COLO668 (cell line): ENCODE measurements around the gene MCC.

Experiments
- DNase-seq: peaks from one replicate; lab custom pipeline; 2025; ENCODE audit not compliant: unreplicated experiment; lab: John Stamatoyannopoulos, UW

MCC gene

GRCh38 chr5:113487781-113488644 is at the start of gene MCC:
MCC (minus strand) TSS chr5:113488453.
- DNase-seq = peak; percentile 72

- no peak for DNase-seq
These were observed 43.4 kb upstream of the MCC start for GRCh38 chr5:113531481-113532159.

- DNase-seq = no peak
These were observed 39.5 kb upstream of the MCC start for GRCh38 chr5:113527746-113528145.

GRCh38 chr5:113526421-113526820 is 38.2 kb upstream of the MCC start:
- DNase-seq = no peak

- no peak for DNase-seq
These were observed 36.7 kb upstream of the MCC start for GRCh38 chr5:113524927-113525326.

GRCh38 chr5:113523168-113523567 is 34.9 kb upstream of the MCC start:
- DNase-seq = no peak

- DNase-seq = no peak
These were observed 32.6 kb upstream of the MCC start for GRCh38 chr5:113520899-113521298.

GRCh38 chr5:113520429-113520828 is 32.2 kb upstream of the MCC start:
- no peak for DNase-seq

GRCh38 chr5:113519412-113519811 is 31.2 kb upstream of the MCC start:
- no peak for DNase-seq

- DNase-seq = no peak
These were observed 30.6 kb upstream of the MCC start for GRCh38 chr5:113518884-113519283.

- DNase-seq = no peak
These were observed 26.0 kb upstream of the MCC start for GRCh38 chr5:113514289-113514635.

GRCh38 chr5:113513384-113514288 is 25.4 kb upstream of the MCC start, which contains the start of gene YTHDC2:
YTHDC2 (plus strand) TSS chr5:113513694; CDS start chr5:113513896, 202 bp downstream.
- DNase-seq = peak; percentile 82

GRCh38 chr5:113512341-113512740 is 24.1 kb upstream of the MCC start:
- no peak for DNase-seq

- no peak for DNase-seq
These were observed 22.7 kb upstream of the MCC start for GRCh38 chr5:113510836-113511451.

- no peak for DNase-seq
These were observed 20.5 kb upstream of the MCC start for GRCh38 chr5:113508756-113509155.

GRCh38 chr5:113507601-113508000 is 19.3 kb upstream of the MCC start:
- DNase-seq = no peak

- no peak for DNase-seq
These were observed 16.9 kb upstream of the MCC start for GRCh38 chr5:113505181-113505580.

- no peak for DNase-seq
These were observed 14.9 kb upstream of the MCC start for GRCh38 chr5:113503146-113503545.

GRCh38 chr5:113502073-113502472 is 13.8 kb upstream of the MCC start:
- no peak for DNase-seq

GRCh38 chr5:113495422-113495841 is 7.2 kb upstream of the MCC start:
- DNase-seq = no peak

- DNase-seq = no peak
These were observed 5.2 kb upstream of the MCC start for GRCh38 chr5:113493446-113493845.
